HEK293 (cell line): Measurements from ENCODE around the gene VAMP5.

Experiments
- CTCF ChIA-PET: fragments of 350-600 bp; formaldehyde crosslinking; extraction: SDS; loops from one replicate; lab custom pipeline; 2021; ENCODE audit warnings: antibody characterized with exemption; lab: Yijun Ruan, JAX
- POLR2A ChIA-PET: fragments of 300-600 bp; formaldehyde crosslinking; extraction: SDS; loops from one replicate; lab custom pipeline; 2020; ENCODE audit warnings: antibody characterized with exemption, inconsistent platforms; lab: Yijun Ruan, JAX
- H3K27ac ChIP-seq: fragments of 200-500 bp; sonication (Bioruptor generic); 2 replicates; pipeline ENCODE4 v1.5.1; 2014; ENCODE audit warnings: low read depth, low read length, control low read depth, inconsistent platforms; ENCODE audit errors: extremely low read depth
- H3K36me3 ChIP-seq, 2 experiments: fragments of 200-500 bp in 1 of 2; sonication (Bioruptor generic) in 1 of 2; 1 replicate in 1 of 2; 2 replicates in 1 of 2; pipeline ENCODE4 v1.5.1; 2014 to 2017; ENCODE audit warnings: inconsistent platforms in 2 of 2, low read length in 2 of 2; ENCODE audit not compliant: control insufficient read depth in 2 of 2, insufficient read depth in 1 of 2
- H3K4me1 ChIP-seq: fragments of 200-500 bp; sonication (Bioruptor generic); 2 replicates; pipeline ENCODE4 v1.5.1; 2014; ENCODE audit warnings: mild to moderate bottlenecking, low read length, inconsistent platforms; ENCODE audit not compliant: control insufficient read depth, insufficient read depth
- H3K4me3 ChIP-seq: 2 replicates; pipeline ENCODE4 v1.5.1; 2011; ENCODE audit warnings: low read depth, mild to moderate bottlenecking, control low read depth, low read length, moderate library complexity
- H3K9me3 ChIP-seq: fragments of 200-500 bp; sonication (Bioruptor generic); 2 replicates; pipeline ENCODE4 v1.5.1; 2014; ENCODE audit warnings: low read depth, low read length, inconsistent platforms; ENCODE audit not compliant: control insufficient read depth, insufficient read depth
- EGR2 ChIP-seq: fragments of 450-650 bp; formaldehyde crosslinking; IDR thresholded peaks from 2 replicates; pipeline ENCODE4 v1.5.1; 2016; ENCODE audit warnings: low read depth, missing biosample characterization, missing genetic modification characterization
- GLIS2 ChIP-seq: fragments of 450-650 bp; formaldehyde crosslinking; IDR thresholded peaks from 2 replicates; pipeline ENCODE4 v1.5.1; 2016; ENCODE audit warnings: missing biosample characterization, missing genetic modification characterization
- KLF10 ChIP-seq: fragments of 450-650 bp; IDR thresholded peaks from 2 replicates; pipeline ENCODE4 v1.5.1; 2018; ENCODE audit warnings: missing biosample characterization, mild to moderate bottlenecking, missing genetic modification characterization
- KLF17 ChIP-seq: fragments of 450-650 bp; formaldehyde crosslinking; IDR thresholded peaks from 2 replicates; pipeline ENCODE4 v1.5.1; 2016; ENCODE audit warnings: missing biosample characterization, missing genetic modification characterization
- KLF9 ChIP-seq: fragments of 450-650 bp; formaldehyde crosslinking; IDR thresholded peaks from 2 replicates; pipeline ENCODE4 v1.5.1; 2016; ENCODE audit warnings: missing biosample characterization, missing genetic modification characterization, low read depth
- PATZ1 ChIP-seq: fragments of 450-650 bp; formaldehyde crosslinking; IDR thresholded peaks from 2 replicates; pipeline ENCODE4 v1.5.1; 2016; ENCODE audit warnings: missing biosample characterization, missing genetic modification characterization
- PBX3 ChIP-seq: sonication (generic); formaldehyde crosslinking; IDR thresholded peaks from 2 replicates; pipeline ENCODE4 v1.8.1; 2022; ENCODE audit warnings: mild to moderate bottlenecking, moderate library complexity, missing genetic modification reagents
- SALL2 ChIP-seq: fragments of 450-650 bp; formaldehyde crosslinking; IDR thresholded peaks from 2 replicates; pipeline ENCODE4 v1.5.0; 2017; ENCODE audit warnings: missing biosample characterization, mild to moderate bottlenecking, missing genetic modification characterization, borderline replicate concordance
- ZBTB17 ChIP-seq: fragments of 450-650 bp; formaldehyde crosslinking; IDR thresholded peaks from 2 replicates; pipeline ENCODE4 v1.5.1; 2016; ENCODE audit warnings: missing biosample characterization, missing genetic modification characterization
- ZBTB7A ChIP-seq: fragments of 450-650 bp; formaldehyde crosslinking; IDR thresholded peaks from 2 replicates; pipeline ENCODE4 v1.5.1; 2016; ENCODE audit warnings: low read depth, missing biosample characterization, missing genetic modification characterization
- ZEB2 ChIP-seq: fragments of 450-650 bp; formaldehyde crosslinking; IDR thresholded peaks from 2 replicates; pipeline ENCODE4 v1.5.1; 2016; ENCODE audit warnings: missing biosample characterization, missing genetic modification characterization
- ZFHX2 ChIP-seq: fragments of 450-650 bp; formaldehyde crosslinking; conservative IDR thresholded peaks from 2 replicates; pipeline ENCODE4 v1.5.1; 2016; ENCODE audit warnings: missing biosample characterization, missing genetic modification characterization
- ZNF2 ChIP-seq: fragments of 450-650 bp; formaldehyde crosslinking; IDR thresholded peaks from 2 replicates; pipeline ENCODE4 v1.5.1; 2016; ENCODE audit warnings: missing biosample characterization, missing genetic modification characterization
- ZNF202 ChIP-seq: fragments of 450-650 bp; formaldehyde crosslinking; IDR thresholded peaks from 2 replicates; pipeline ENCODE4 v1.5.1; 2016; ENCODE audit warnings: missing biosample characterization, missing genetic modification characterization, borderline replicate concordance
- ZNF211 ChIP-seq: fragments of 450-650 bp; formaldehyde crosslinking; IDR thresholded peaks from 2 replicates; pipeline ENCODE4 v1.5.1; 2016; ENCODE audit warnings: low read depth, missing biosample characterization, missing genetic modification characterization
- ZNF513 ChIP-seq: fragments of 450-650 bp; IDR thresholded peaks from 2 replicates; pipeline ENCODE4 v1.5.1; 2018; ENCODE audit warnings: missing biosample characterization, missing genetic modification characterization
- ZNF600 ChIP-seq: fragments of 450-650 bp; formaldehyde crosslinking; IDR thresholded peaks from 2 replicates; pipeline ENCODE4 v1.5.1; 2016; ENCODE audit warnings: missing biosample characterization, missing genetic modification characterization
- ZNF660 ChIP-seq: fragments of 450-650 bp; IDR thresholded peaks from 2 replicates; pipeline ENCODE4 v1.5.1; 2018; ENCODE audit warnings: missing biosample characterization, mild to moderate bottlenecking, missing genetic modification characterization
- ZNF701 ChIP-seq: fragments of 450-650 bp; formaldehyde crosslinking; IDR thresholded peaks from 2 replicates; pipeline ENCODE4 v1.5.1; 2016; ENCODE audit warnings: missing biosample characterization, missing genetic modification characterization
- ZNF776 ChIP-seq: fragments of 450-650 bp; formaldehyde crosslinking; IDR thresholded peaks from 2 replicates; pipeline ENCODE4 v1.5.0; 2017; ENCODE audit warnings: missing biosample characterization, missing genetic modification characterization, borderline replicate concordance
- ZNF830 ChIP-seq: fragments of 450-650 bp; IDR thresholded peaks from 2 replicates; pipeline ENCODE4 v1.5.0; 2018; ENCODE audit warnings: missing biosample characterization, missing genetic modification characterization, low read depth, mild to moderate bottlenecking, moderate library complexity
- TF ChIP-seq, protein P1 (sequence below): fragments of 450-650 bp; formaldehyde crosslinking; optimal IDR thresholded peaks from 2 replicates; pipeline ENCODE3; 2016; ENCODE audit warnings: missing biosample characterization, mild to moderate bottlenecking, missing genetic modification characterization

The VAMP5 gene

GRCh38 chr2:85539361-85540132 is 44.7 kb upstream of the VAMP5 start (continued):
- TF ChIP-seq ZFHX2 (tag by site-specific recombination), result peak; percentile 20; the same call in 1 of the 2 replicates
- peak; percentile 8; the same call in 1 of the 2 replicates for TF ChIP-seq ZNF2
- TF ChIP-seq PBX3 (CRISPR knock-in tag), result peak; percentile 49; the same call in 1 of the 2 replicates
- peak; percentile 23; the same call in 1 of the 2 replicates for TF ChIP-seq KLF9 (tag by site-specific recombination)
- peak; percentile 36; the same call in 1 of the 2 replicates for TF ChIP-seq GLIS2 (tag by site-specific recombination)
- peak; percentile 72 for TF ChIP-seq PATZ1 (tag by site-specific recombination)
- no peak for TF ChIP-seq ZNF513 (tag by site-specific recombination)
- TF ChIP-seq ZNF660 (tag by site-specific recombination), result no peak
- TF ChIP-seq EGR2, result peak; percentile 34; the same call in 1 of the 2 replicates
- TF ChIP-seq ZNF202, result no peak
- 0 out of 2 replicates have a peak, but pooled peaks have one; percentile 6 for TF ChIP-seq SALL2 (tag by site-specific recombination)

DNA sequence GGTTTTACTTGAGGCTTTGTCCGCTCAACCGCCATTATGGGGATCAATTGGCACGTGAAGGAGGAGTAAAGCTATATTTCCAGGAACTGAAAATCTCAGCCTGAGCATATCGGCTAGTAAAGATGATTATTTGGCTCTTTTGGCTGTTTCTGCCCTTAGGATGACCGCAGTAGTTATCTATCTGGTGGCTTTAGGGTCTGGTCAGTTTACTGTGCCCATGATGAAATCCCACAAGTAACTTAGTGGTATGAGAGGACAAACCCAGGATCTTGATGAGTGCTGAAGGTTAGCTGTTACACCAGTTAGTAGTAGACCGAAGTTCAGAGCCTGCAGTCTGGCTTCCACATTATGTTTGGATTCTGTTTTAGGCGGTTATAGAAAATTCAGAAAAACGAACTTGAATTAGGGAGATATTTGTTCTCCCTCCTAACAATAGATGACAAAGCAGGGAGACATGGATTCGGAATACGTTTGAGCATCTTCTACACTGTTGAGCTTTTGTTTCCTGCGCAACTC is 44.0 kb upstream of the VAMP5 start:
- no peak for TF ChIP-seq ZNF776 (tag by site-specific recombination)
- TF ChIP-seq ZNF2, result 0 out of 2 replicates have a peak, but pooled peaks have one; percentile 4
- 0 out of 2 replicates have a peak, but pooled peaks cover 2% of the 10 kb centered on the region for H3K4me1 ChIP-seq
- H3K4me3 ChIP-seq, result peak overlapping the region; percentile 98
- ChIA-PET CTCF (interaction anchor here (0.8 to 9.1 kb wide), 5 partner anchors 8 to 149 kb away, joined by 3 to 73 read pairs (median 3); partner anchors contain the start of gene SH2D6), POLR2A (interaction anchor here (0.6 to 5.3 kb wide), 21 partner anchors 9 to 565 kb away, joined by 3 to 106 read pairs (median 7); partner anchors contain the start of genes ELMOD3, GGCX, POLR1A and PTCD3)
- H3K36me3 ChIP-seq, result peaks cover 23 to 57% of the 10 kb centered on the region in 2 experiments
- H3K27ac ChIP-seq, result peak overlapping the region; percentile 99; the same call in 1 of the 2 replicates
- H3K9me3 ChIP-seq, result no peaks in the 10 kb centered on the region

DNA sequence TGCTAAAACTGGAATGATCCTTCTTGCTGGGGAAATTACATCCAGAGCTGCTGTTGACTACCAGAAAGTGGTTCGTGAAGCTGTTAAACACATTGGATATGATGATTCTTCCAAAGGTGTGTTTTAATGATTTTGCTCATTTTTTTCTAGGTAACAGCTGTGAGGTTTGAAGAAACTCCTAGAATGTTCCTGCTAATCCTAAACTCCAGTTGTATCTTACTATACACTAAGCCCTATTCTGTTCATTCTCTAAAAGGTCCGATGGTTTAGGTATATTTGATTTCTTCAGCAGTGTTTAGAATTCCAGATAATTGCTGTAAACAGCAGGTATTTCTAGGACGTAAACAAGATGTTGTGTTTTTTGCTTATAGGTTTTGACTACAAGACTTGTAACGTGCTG is 43.0 kb upstream of the VAMP5 start:
- H3K36me3 ChIP-seq, result peaks cover 28 to 66% of the 10 kb centered on the region in 2 experiments
- ChIA-PET POLR2A (interaction anchor here (0.6 to 5.3 kb wide), 5 partner anchors 10 to 167 kb away, joined by 3 to 106 read pairs (median 25); partner anchors contain the start of genes RNF181 and SH2D6), CTCF (interaction anchor here (1.2 to 9.1 kb wide), 3 partner anchors 10 to 150 kb away, joined by 3 to 73 read pairs (median 42); partner anchors contain the start of gene SH2D6)
- H3K4me1 ChIP-seq, result 0 out of 2 replicates have a peak, but pooled peaks cover 2% of the 10 kb centered on the region
- H3K4me3 ChIP-seq, result peak overlapping the region; percentile 98
- no peaks in the 10 kb centered on the region for H3K9me3 ChIP-seq
- H3K27ac ChIP-seq, result no peak overlapping the region
- TF ChIP-seq ZFHX2 (tag by site-specific recombination) (no peak), ZEB2 (tag by site-specific recombination) (no peak), ZBTB17 (no peak), ZNF701 (tag by site-specific recombination) (no peak), ZNF830 (tag by site-specific recombination) (no peak), ZNF211 (tag by site-specific recombination) (no peak), ZBTB7A (tag by site-specific recombination) (no peak), ZNF600 (tag by site-specific recombination) (no peak), KLF17 (tag by site-specific recombination) (no peak), KLF10 (tag by site-specific recombination) (no peak)
- TF ChIP-seq, protein P1, sequence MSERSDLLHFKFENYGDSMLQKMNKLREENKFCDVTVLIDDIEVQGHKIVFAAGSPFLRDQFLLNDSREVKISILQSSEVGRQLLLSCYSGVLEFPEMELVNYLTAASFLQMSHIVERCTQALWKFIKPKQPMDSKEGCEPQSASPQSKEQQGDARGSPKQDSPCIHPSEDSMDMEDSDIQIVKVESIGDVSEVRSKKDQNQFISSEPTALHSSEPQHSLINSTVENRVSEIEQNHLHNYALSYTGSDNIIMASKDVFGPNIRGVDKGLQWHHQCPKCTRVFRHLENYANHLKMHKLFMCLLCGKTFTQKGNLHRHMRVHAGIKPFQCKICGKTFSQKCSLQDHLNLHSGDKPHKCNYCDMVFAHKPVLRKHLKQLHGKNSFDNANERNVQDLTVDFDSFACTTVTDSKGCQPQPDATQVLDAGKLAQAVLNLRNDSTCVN (tag by site-specific recombination), result no peak
